Neural progenitor cell (in vitro differentiated cells): ENCODE data around the gene SIGLEC1.

Experiments used
- CTCF ChIP-seq: fragments of 200-600 bp; sonication (generic); IDR thresholded peaks from 2 replicates; pipeline ENCODE4 v1.5.1; 2017; ENCODE audit warnings: antibody characterized with exemption, mild to moderate bottlenecking
- EZH2 ChIP-seq: fragments of 200-600 bp; sonication (generic); IDR thresholded peaks from 2 replicates; pipeline ENCODE4 v1.6.1; 2017; ENCODE audit warnings: antibody characterized with exemption, mild to moderate bottlenecking, moderate library complexity
- EZH2phosphoT487 ChIP-seq: fragments of 200-600 bp; sonication (generic); IDR thresholded peaks from 2 replicates; pipeline ENCODE4 v1.6.1; 2017; ENCODE audit warnings: antibody characterized with exemption

GRCh38 chr20:3755269-3755668 lies 42.9 kb upstream of the SIGLEC1 start:
- no peak for TF ChIP-seq EZH2phosphoT487
- TF ChIP-seq CTCF, result no peak
- TF ChIP-seq EZH2, result no peak
